HepG2 (cell line): ENCODE data around the gene BLVRB. TPM values are rescaled to one million over a fixed set of nuclear protein-coding genes. Genes with fewer than 3 reads are reported as not detected.
A peak's percentile ranks its signal among the peaks of the same experiment; 100 is the strongest.

Experiments used
- ATRX ChIP-seq: sonication (generic); formaldehyde crosslinking; IDR thresholded peaks from 2 replicates; pipeline ENCODE4 v1.4.0; 2020; ENCODE audit warnings: missing genetic modification reagents, borderline replicate concordance
- EEA1 ChIP-seq: sonication (generic); formaldehyde crosslinking; IDR thresholded peaks from 2 replicates; pipeline ENCODE4 v1.5.1; 2020; ENCODE audit warnings: mild to moderate bottlenecking, missing genetic modification reagents, borderline replicate concordance
- FIP1L1 ChIP-seq: fragments of 200-400 bp; formaldehyde crosslinking; IDR thresholded peaks from 2 replicates; pipeline ENCODE4 v1.6.1; 2018; ENCODE audit warnings: low read depth, mild to moderate bottlenecking, low read length, moderate library complexity, borderline replicate concordance; ENCODE audit not compliant: insufficient read depth
- GABPA ChIP-seq, 2 experiments: IDR thresholded peaks; 2 replicates each; pipeline ENCODE4 v1.6.1; 2011 to 2016; ENCODE audit warnings: low read depth in 2 of 2, low read length in 1 of 2, missing biosample characterization in 1 of 2, missing genetic modification characterization in 1 of 2
- HOXD1 ChIP-seq: sonication (generic); formaldehyde crosslinking; IDR thresholded peaks from 2 replicates; pipeline ENCODE4 v1.5.0; 2020; ENCODE audit warnings: missing genetic modification reagents
- KDM2A ChIP-seq: sonication (generic); formaldehyde crosslinking; IDR thresholded peaks from 2 replicates; pipeline ENCODE4 v1.4.0; 2020; ENCODE audit warnings: low read depth, missing genetic modification reagents, borderline replicate concordance
- MIER3 ChIP-seq: IDR thresholded peaks from 2 replicates; pipeline ENCODE4 v1.6.1; 2016; ENCODE audit warnings: missing compliant biosample characterization, borderline replicate concordance
- PCBP1 ChIP-seq: fragments of 200-400 bp; formaldehyde crosslinking; IDR thresholded peaks from 2 replicates; pipeline ENCODE4 v1.6.1; 2017; ENCODE audit warnings: mild to moderate bottlenecking, low read depth, low read length, borderline replicate concordance
- PHF20 ChIP-seq: sonication (generic); formaldehyde crosslinking; IDR thresholded peaks from 2 replicates; pipeline ENCODE4 v1.5.0; 2020; ENCODE audit warnings: mild to moderate bottlenecking, missing genetic modification reagents
- SMAD9 ChIP-seq: sonication (generic); formaldehyde crosslinking; IDR thresholded peaks from 2 replicates; pipeline ENCODE4 v1.5.1; 2020; ENCODE audit warnings: mild to moderate bottlenecking, missing genetic modification reagents
- SYNCRIP ChIP-seq: fragments of 200-400 bp; formaldehyde crosslinking; IDR thresholded peaks from 2 replicates; pipeline ENCODE4 v1.6.1; 2018; ENCODE audit warnings: mild to moderate bottlenecking, low read depth, low read length; ENCODE audit not compliant: insufficient read depth
- ZMAT3 ChIP-seq: sonication (generic); formaldehyde crosslinking; conservative IDR thresholded peaks from 2 replicates; pipeline ENCODE4 v1.7.0; 2021; ENCODE audit warnings: missing genetic modification reagents
- ZNF138 ChIP-seq: sonication (generic); formaldehyde crosslinking; IDR thresholded peaks from 2 replicates; pipeline ENCODE4 v1.5.0; 2020; ENCODE audit warnings: mild to moderate bottlenecking, low read depth, missing genetic modification reagents
- ZNF234 ChIP-seq: sonication (generic); formaldehyde crosslinking; conservative IDR thresholded peaks from 2 replicates; pipeline ENCODE4 v1.5.1; 2020; ENCODE audit warnings: mild to moderate bottlenecking, missing genetic modification reagents
- ZNF264 ChIP-seq: sonication (generic); formaldehyde crosslinking; IDR thresholded peaks from 2 replicates; pipeline ENCODE4 v1.4.0; 2020; ENCODE audit warnings: missing genetic modification reagents
- ZNF367 ChIP-seq: sonication (generic); formaldehyde crosslinking; IDR thresholded peaks from 2 replicates; pipeline ENCODE4 v1.4.0; 2020; ENCODE audit warnings: missing genetic modification reagents, borderline replicate concordance
- ZNF446 ChIP-seq: sonication (generic); formaldehyde crosslinking; IDR thresholded peaks from 2 replicates; pipeline ENCODE4 v1.5.0; 2020; ENCODE audit warnings: mild to moderate bottlenecking, missing genetic modification reagents
- ZNF501 ChIP-seq: sonication (generic); formaldehyde crosslinking; IDR thresholded peaks from 2 replicates; pipeline ENCODE4 v1.5.1; 2020; ENCODE audit warnings: mild to moderate bottlenecking, moderate library complexity, missing genetic modification reagents
- ZNF605 ChIP-seq: sonication (generic); formaldehyde crosslinking; IDR thresholded peaks from 2 replicates; pipeline ENCODE4 v1.8.0; 2022; ENCODE audit warnings: mild to moderate bottlenecking, missing genetic modification reagents
- ZNF678 ChIP-seq: sonication (generic); formaldehyde crosslinking; IDR thresholded peaks from 2 replicates; pipeline ENCODE4 v1.4.0; 2020; ENCODE audit warnings: mild to moderate bottlenecking, missing genetic modification reagents
- polyA plus RNA-seq, 8 experiments: library from polyadenylated mRNA; depleted of rRNA in 3 of 8; stranded (reverse) in 7 of 8; unstranded in 1 of 8; fragments of >200 nt; fragmentation: Illumina TruSeq in 4 of 8; extraction: Trizol in 4 of 8; gene quantifications; 2 replicates each; pipeline versions ENCODE4 v1.2.1 to v1.2.3, GENCODE V29; 2011 to 2016; ENCODE audit warnings: low read depth in 4 of 8, missing spikeins in 1 of 8, mixed read lengths in 1 of 8; ENCODE audit not compliant: insufficient read depth in 1 of 8
- total RNA-seq, 5 experiments: library from RNA; depleted of rRNA; stranded (reverse); fragments of >200 nt; fragmentation: Illumina TruSeq; extraction: Trizol; gene quantifications; 2 replicates each; pipeline ENCODE4 v1.2.3, GENCODE V29; 2016; ENCODE audit warnings: low read depth in 1 of 5
- TF ChIP-seq, protein P1 (sequence below): sonication (generic); formaldehyde crosslinking; IDR thresholded peaks from 2 replicates; pipeline ENCODE4 v1.5.0; 2020; ENCODE audit warnings: missing genetic modification reagents
- TF ChIP-seq, protein P2 (sequence below): IDR thresholded peaks from 2 replicates; pipeline ENCODE4 v1.4.0; 2020; ENCODE audit warnings: mild to moderate bottlenecking, missing genetic modification reagents
- TF ChIP-seq, protein P3 (sequence below): sonication (generic); formaldehyde crosslinking; IDR thresholded peaks from 2 replicates; pipeline ENCODE4 v1.9.0; 2021; ENCODE audit warnings: missing genetic modification reagents, borderline replicate concordance

BLVRB gene
- total and polyA plus RNA-seq, 2 of the 13 experiments (the other 11 are each of a cell fraction or from before 2014, with no cell fraction given), result 25.9 to 51.4 TPM

DNA sequence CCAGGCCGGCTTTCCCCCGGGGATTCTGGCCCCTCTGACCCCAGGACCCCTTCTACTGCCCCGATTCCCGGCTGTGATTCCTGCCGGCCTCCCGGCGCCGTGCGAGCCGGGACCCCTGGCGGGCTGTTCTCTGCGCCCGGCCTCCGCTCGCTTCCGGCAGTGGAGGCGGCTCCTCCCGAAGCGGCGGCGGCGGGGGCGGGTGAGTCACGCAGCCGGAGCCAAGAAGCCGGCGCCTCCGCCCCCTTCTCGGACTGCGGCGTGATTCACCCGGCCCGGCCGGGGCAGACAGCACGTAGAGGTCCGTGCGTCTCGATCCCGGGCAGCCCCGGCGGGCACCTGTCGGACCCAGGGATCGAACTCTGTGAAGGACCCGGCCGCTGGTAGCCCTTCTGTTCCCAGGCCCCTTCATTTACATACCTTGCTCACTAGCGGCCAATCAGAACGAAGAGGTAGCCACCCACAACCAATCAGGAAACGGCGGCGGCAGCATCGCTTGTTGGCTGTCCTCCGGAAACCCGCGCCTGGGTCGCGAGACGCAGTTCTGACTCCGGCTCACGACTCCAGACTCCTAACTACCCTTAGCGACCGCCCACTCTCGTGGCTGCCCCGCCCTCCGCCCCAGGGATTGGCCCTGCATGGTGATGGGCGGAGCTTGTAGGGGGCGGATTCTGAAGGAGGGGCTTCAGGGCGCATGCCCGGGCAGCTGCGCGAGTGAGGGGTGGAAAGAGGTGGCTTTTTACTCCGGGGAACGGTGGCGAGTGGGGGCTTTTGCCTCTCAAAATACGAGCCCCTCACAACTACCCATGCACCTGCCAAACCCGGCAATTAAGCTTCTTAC, 39.9 kb downstream of the BLVRB start, which contains the start of gene SERTAD1 (continued):
- TF ChIP-seq SMAD9 (no peak), ATRX (CRISPR knock-in tag) (no peak), PCBP1 (no peak), ZNF605 (peak; percentile 67), ZNF501 (CRISPR knock-in tag) (peak; percentile 82), GABPA (IDR thresholded peaks at IDR 0.05; ENCODE audit: low read depth, low read length) (no peak), GABPA (CRISPR knock-in tag; IDR thresholded peaks at IDR 0.05; ENCODE audit: low read depth) (peak; percentile 55), ZNF446 (CRISPR knock-in tag) (peak; percentile 84; the same call in 1 of the 2 replicates), FIP1L1 (peak; percentile 28; the same call in 1 of the 2 replicates), ZNF234 (0 out of 2 replicates have a peak, but pooled peaks have one; percentile 38), ZNF138 (CRISPR knock-in tag) (0 out of 2 replicates have a peak, but pooled peaks have one; percentile 44), ZMAT3 (CRISPR knock-in tag) (peak; percentile 63; the same call in 1 of the 2 replicates), ZNF678 (CRISPR knock-in tag) (peak; percentile 19; the same call in 1 of the 2 replicates), PHF20 (CRISPR knock-in tag) (0 out of 2 replicates have a peak, but pooled peaks have one; percentile 57), KDM2A (CRISPR knock-in tag) (peak; percentile 45; the same call in 1 of the 2 replicates), ZNF264 (CRISPR knock-in tag) (peak; percentile 81), SYNCRIP (no peak), HOXD1 (CRISPR knock-in tag) (0 out of 2 replicates have a peak, but pooled peaks have one; percentile 7), EEA1 (no peak), MIER3 (CRISPR knock-in tag) (0 out of 2 replicates have a peak, but pooled peaks have one; percentile 18), ZNF367 (no peak)
- TF ChIP-seq, protein P1, sequence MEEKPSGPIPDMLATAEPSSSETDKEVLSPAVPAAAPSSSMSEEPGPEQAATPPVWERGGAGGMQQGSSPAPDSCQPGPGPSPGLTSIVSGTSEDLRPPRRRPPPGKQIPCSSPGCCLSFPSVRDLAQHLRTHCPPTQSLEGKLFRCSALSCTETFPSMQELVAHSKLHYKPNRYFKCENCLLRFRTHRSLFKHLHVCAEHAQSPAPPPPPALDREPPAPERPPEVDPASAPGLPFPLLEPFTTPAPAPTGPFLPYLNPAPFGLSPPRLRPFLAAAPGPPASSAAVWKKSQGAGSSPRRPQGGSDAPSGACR (CRISPR knock-in tag), result 0 out of 2 replicates have a peak, but pooled peaks have one; percentile 48
- TF ChIP-seq, protein P2, sequence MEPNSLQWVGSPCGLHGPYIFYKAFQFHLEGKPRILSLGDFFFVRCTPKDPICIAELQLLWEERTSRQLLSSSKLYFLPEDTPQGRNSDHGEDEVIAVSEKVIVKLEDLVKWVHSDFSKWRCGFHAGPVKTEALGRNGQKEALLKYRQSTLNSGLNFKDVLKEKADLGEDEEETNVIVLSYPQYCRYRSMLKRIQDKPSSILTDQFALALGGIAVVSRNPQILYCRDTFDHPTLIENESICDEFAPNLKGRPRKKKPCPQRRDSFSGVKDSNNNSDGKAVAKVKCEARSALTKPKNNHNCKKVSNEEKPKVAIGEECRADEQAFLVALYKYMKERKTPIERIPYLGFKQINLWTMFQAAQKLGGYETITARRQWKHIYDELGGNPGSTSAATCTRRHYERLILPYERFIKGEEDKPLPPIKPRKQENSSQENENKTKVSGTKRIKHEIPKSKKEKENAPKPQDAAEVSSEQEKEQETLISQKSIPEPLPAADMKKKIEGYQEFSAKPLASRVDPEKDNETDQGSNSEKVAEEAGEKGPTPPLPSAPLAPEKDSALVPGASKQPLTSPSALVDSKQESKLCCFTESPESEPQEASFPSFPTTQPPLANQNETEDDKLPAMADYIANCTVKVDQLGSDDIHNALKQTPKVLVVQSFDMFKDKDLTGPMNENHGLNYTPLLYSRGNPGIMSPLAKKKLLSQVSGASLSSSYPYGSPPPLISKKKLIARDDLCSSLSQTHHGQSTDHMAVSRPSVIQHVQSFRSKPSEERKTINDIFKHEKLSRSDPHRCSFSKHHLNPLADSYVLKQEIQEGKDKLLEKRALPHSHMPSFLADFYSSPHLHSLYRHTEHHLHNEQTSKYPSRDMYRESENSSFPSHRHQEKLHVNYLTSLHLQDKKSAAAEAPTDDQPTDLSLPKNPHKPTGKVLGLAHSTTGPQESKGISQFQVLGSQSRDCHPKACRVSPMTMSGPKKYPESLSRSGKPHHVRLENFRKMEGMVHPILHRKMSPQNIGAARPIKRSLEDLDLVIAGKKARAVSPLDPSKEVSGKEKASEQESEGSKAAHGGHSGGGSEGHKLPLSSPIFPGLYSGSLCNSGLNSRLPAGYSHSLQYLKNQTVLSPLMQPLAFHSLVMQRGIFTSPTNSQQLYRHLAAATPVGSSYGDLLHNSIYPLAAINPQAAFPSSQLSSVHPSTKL (CRISPR knock-in tag), result peak; percentile 53
- TF ChIP-seq, protein P3, sequence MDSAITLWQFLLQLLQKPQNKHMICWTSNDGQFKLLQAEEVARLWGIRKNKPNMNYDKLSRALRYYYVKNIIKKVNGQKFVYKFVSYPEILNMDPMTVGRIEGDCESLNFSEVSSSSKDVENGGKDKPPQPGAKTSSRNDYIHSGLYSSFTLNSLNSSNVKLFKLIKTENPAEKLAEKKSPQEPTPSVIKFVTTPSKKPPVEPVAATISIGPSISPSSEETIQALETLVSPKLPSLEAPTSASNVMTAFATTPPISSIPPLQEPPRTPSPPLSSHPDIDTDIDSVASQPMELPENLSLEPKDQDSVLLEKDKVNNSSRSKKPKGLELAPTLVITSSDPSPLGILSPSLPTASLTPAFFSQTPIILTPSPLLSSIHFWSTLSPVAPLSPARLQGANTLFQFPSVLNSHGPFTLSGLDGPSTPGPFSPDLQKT, result no peak
